Esophagus muscularis mucosa (tissue), 3 donors: ENCODE measurements around the gene KIF14.

Source experiments
- POLR2A ChIP-seq: fragments of 450-650 bp; IDR thresholded peaks from one replicate; pipeline ENCODE4 v1.6.1; 2017; ENCODE audit warnings: antibody characterized with exemption, moderate library complexity, mild to moderate bottlenecking, low read depth
- TF ChIP-seq, protein P1 (sequence below), 3 experiments: fragments of 200-600 bp in 2 of 3; fragments of 450-650 bp in 1 of 3; sonication (generic) in 2 of 3; IDR thresholded peaks; one replicate each; pipeline ENCODE4 v1.5.1; 2017 to 2019; ENCODE audit warnings: antibody characterized with exemption in 3 of 3, mild to moderate bottlenecking in 2 of 3, moderate library complexity in 1 of 3

DNA sequence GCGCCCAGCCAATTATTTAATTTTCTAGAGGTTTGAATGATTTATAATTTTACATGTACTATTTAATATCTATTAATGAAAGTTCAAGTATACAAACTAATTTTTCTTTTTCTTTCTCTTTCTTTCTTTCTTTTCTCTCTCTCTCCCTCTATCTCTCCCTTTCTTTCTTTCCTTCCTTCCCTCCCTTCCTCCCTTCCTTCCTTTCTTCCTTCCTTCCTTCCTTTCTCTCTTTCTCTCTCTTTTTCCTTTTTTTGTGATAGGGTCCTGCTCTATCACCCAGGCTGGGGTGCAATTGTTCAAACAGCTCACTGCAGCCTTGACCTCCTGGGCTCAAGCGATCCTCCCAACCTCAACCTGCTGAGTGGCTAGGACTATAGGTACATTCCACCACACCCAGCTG is 16.1 kb upstream of the KIF14 start:
- TF ChIP-seq, protein P1, sequence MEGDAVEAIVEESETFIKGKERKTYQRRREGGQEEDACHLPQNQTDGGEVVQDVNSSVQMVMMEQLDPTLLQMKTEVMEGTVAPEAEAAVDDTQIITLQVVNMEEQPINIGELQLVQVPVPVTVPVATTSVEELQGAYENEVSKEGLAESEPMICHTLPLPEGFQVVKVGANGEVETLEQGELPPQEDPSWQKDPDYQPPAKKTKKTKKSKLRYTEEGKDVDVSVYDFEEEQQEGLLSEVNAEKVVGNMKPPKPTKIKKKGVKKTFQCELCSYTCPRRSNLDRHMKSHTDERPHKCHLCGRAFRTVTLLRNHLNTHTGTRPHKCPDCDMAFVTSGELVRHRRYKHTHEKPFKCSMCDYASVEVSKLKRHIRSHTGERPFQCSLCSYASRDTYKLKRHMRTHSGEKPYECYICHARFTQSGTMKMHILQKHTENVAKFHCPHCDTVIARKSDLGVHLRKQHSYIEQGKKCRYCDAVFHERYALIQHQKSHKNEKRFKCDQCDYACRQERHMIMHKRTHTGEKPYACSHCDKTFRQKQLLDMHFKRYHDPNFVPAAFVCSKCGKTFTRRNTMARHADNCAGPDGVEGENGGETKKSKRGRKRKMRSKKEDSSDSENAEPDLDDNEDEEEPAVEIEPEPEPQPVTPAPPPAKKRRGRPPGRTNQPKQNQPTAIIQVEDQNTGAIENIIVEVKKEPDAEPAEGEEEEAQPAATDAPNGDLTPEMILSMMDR (IDR thresholded peaks at IDR 0.05) = no peak
- no peak for TF ChIP-seq POLR2A
